K562 (cell line): ENCODE results near the gene CAMK2G. TPM values are rescaled to one million over a fixed set of nuclear protein-coding genes. Genes with fewer than 3 reads are reported as not detected.

Experiments used
- ATF6 ChIP-seq: sonication (generic); formaldehyde crosslinking; IDR thresholded peaks from 2 replicates; pipeline ENCODE4 v1.4.0; 2020; ENCODE audit warnings: mild to moderate bottlenecking, missing genetic modification reagents
- BHLHE40 ChIP-seq: IDR thresholded peaks from 2 replicates; pipeline ENCODE4 v1.6.1; 2011; ENCODE audit warnings: low read length, improper control_type of control experiment
- CBX8 ChIP-seq: fragments of 200-600 bp; sonication (generic); IDR thresholded peaks from 2 replicates; pipeline ENCODE4 v1.6.1; 2012; ENCODE audit warnings: borderline replicate concordance, mixed run types, low read depth, mild to moderate bottlenecking, moderate library complexity, mixed read lengths, low read length, control low read depth, inconsistent platforms; ENCODE audit not compliant: poor library complexity, severe bottlenecking; ENCODE audit errors: extremely low read depth
- FOXP1 ChIP-seq: sonication (generic); formaldehyde crosslinking; IDR thresholded peaks from 2 replicates; pipeline ENCODE4 v1.8.0; 2022; ENCODE audit warnings: mild to moderate bottlenecking, missing genetic modification reagents
- GATAD2A ChIP-seq: fragments of 450-650 bp; IDR thresholded peaks from 2 replicates; pipeline ENCODE4 v1.6.1; 2017
- MECOM ChIP-seq: fragments of 250-450 bp; sonication (Bioruptor Pico); IDR thresholded peaks from 2 replicates; pipeline ENCODE4 v1.8.0; 2022; ENCODE audit warnings: inconsistent platforms
- MGA ChIP-seq: fragments of 450-650 bp; IDR thresholded peaks from 2 replicates; pipeline ENCODE4 v1.6.1; 2016; ENCODE audit warnings: mild to moderate bottlenecking, moderate library complexity
- MTF1 ChIP-seq: fragments of 250-450 bp; sonication (Bioruptor Pico); IDR thresholded peaks from 2 replicates; pipeline ENCODE4 v1.9.0; 2021; ENCODE audit warnings: moderate library complexity, mild to moderate bottlenecking, inconsistent platforms, borderline replicate concordance
- RNF2 ChIP-seq: sonication (generic); IDR thresholded peaks from 2 replicates; pipeline ENCODE4 v1.6.1; 2016
- SMARCA4 ChIP-seq: fragments of 450-650 bp; IDR thresholded peaks from 2 replicates; pipeline ENCODE4 v1.6.1; 2016
- SRSF9 ChIP-seq: fragments of 200-400 bp; formaldehyde crosslinking; IDR thresholded peaks from 2 replicates; pipeline ENCODE4 v1.6.1; 2017; ENCODE audit warnings: low read depth, low read length, borderline replicate concordance
- TEAD4 ChIP-seq, 2 experiments: sonication (generic) in 1 of 2; formaldehyde crosslinking in 1 of 2; IDR thresholded peaks; 2 replicates each; pipeline versions ENCODE4 v1.6.1 to v1.8.0; 2012 to 2022; ENCODE audit warnings: borderline replicate concordance in 1 of 2, inconsistent platforms in 1 of 2, low read length in 1 of 2, mild to moderate bottlenecking in 1 of 2, missing genetic modification reagents in 1 of 2
- ZNF436 ChIP-seq: fragments of 250-450, 450-650 bp; sonication (Bioruptor Pico); formaldehyde crosslinking; IDR thresholded peaks from 2 replicates; pipeline ENCODE4 v1.7.0; 2020; ENCODE audit warnings: mild to moderate bottlenecking
- ZNF511 ChIP-seq: sonication (generic); formaldehyde crosslinking; IDR thresholded peaks from 2 replicates; pipeline ENCODE4 v1.8.0; 2022; ENCODE audit warnings: mild to moderate bottlenecking, missing genetic modification reagents
- polyA plus RNA-seq, 8 experiments: library from polyadenylated mRNA; depleted of rRNA in 4 of 8; stranded (reverse) in 5 of 8; unstranded in 3 of 8; fragments of >200 nt; fragmentation: Nextera tagmentation in 2 of 8; fragmentation: Illumina TruSeq in 1 of 8; extraction: Ambion mirVana in 2 of 8; extraction: Trizol in 1 of 8; gene quantifications; 2 replicates each; pipeline versions ENCODE4 v1.2.1 to v1.2.3, GENCODE V29; 2011 to 2014; ENCODE audit warnings: inconsistent platforms in 1 of 8, missing spikeins in 1 of 8
- total RNA-seq, 7 experiments: library from RNA; depleted of rRNA in 6 of 7; stranded (reverse); fragments of >200 nt in 6 of 7; fragmentation: Illumina TruSeq in 2 of 7; extraction: Trizol in 2 of 7; gene quantifications; 2 replicates each; pipeline versions ENCODE4 v1.2.1 to v1.2.3, GENCODE V29; 2011 to 2021; ENCODE audit warnings: low replicate concordance in 1 of 7

CAMK2G gene
- total and polyA plus RNA-seq, 9 of the 15 experiments (the other 6 are each of a cell fraction or from before 2014, with no cell fraction given): 9.0 to 37.9 (median 32.6) TPM

GRCh38 chr10:73809061-73809818 is 65.1 kb downstream of the CAMK2G start (continued):
- TF ChIP-seq ATF6 (CRISPR knock-in tag): no peak
- no peak for TF ChIP-seq ZNF436 (CRISPR knock-in tag)
- TF ChIP-seq BHLHE40: no peak
- TF ChIP-seq ZNF511: no peak
- TF ChIP-seq GATAD2A: no peak
- no peak for TF ChIP-seq CBX8
- TF ChIP-seq MECOM (CRISPR knock-in tag): no peak
- TF ChIP-seq TEAD4 (IDR thresholded peaks at IDR 0.05; ENCODE audit: low read length): peak; percentile 16; the same call in 1 of the 2 replicates
- no peak for TF ChIP-seq TEAD4 (CRISPR knock-in tag; IDR thresholded peaks at IDR 0.05; ENCODE audit: borderline replicate concordance)
- TF ChIP-seq SMARCA4: 0 out of 2 replicates have a peak, but pooled peaks have one; percentile 27
- TF ChIP-seq FOXP1 (CRISPR knock-in tag): no peak
- no peak for TF ChIP-seq MTF1 (CRISPR knock-in tag)
- no peak for TF ChIP-seq MGA
- no peak for TF ChIP-seq SRSF9
- TF ChIP-seq RNF2: peak; percentile 69; the same call in 1 of the 2 replicates
